HG03558 (cell line): ENCODE measurements around the gene KREMEN1.
A peak's percentile ranks its signal among the peaks of the same experiment; 100 is the strongest.

ENCODE experiments used
- ATAC-seq: cut with Tn5 transposase; IDR thresholded peaks from one replicate; pipeline ENCODE4 v1.9.1; 2021; ENCODE audit warnings: moderate number of reproducible peaks; ENCODE audit not compliant: unreplicated experiment; ENCODE audit errors: extremely low read depth

The KREMEN1 gene

GRCh38 chr22:29201782-29202181, 128.9 kb downstream of the KREMEN1 start:
- no peak for ATAC-seq

- peak; percentile 37 for ATAC-seq
Observed at GRCh38 chr22:29202212-29203192, 129.7 kb downstream of the KREMEN1 start.

GRCh38 chr22:29203488-29204454, 130.9 kb downstream of the KREMEN1 start:
- ATAC-seq, result no peak

- ATAC-seq, result no peak
Observed at GRCh38 chr22:29204455-29205183, 131.8 kb downstream of the KREMEN1 start.

GRCh38 chr22:29205252-29205593, 132.4 kb downstream of the KREMEN1 start:
- no peak for ATAC-seq

- ATAC-seq, result no peak
Observed at GRCh38 chr22:29205594-29206371, 132.9 kb downstream of the KREMEN1 start, which contains the start of gene EMID1. Gene EMID1, plus strand, starts transcription at chr22:29205896. Its CDS starts 143 bp downstream, at chr22:29206039.

GRCh38 chr22:29206372-29207242, 133.8 kb downstream of the KREMEN1 start:
- ATAC-seq, result no peak

GRCh38 chr22:29207243-29207550, 134.4 kb downstream of the KREMEN1 start:
- ATAC-seq, result no peak

- ATAC-seq, result no peak
Observed at GRCh38 chr22:29207562-29208501, 135.0 kb downstream of the KREMEN1 start.

GRCh38 chr22:29208502-29208862, 135.6 kb downstream of the KREMEN1 start:
- no peak for ATAC-seq

- no peak for ATAC-seq
Observed at GRCh38 chr22:29208879-29209623, 136.2 kb downstream of the KREMEN1 start.

GRCh38 chr22:29209624-29209929, 136.7 kb downstream of the KREMEN1 start:
- ATAC-seq, result no peak

GRCh38 chr22:29211066-29211465, 138.2 kb downstream of the KREMEN1 start:
- ATAC-seq, result no peak

GRCh38 chr22:29211466-29211865, 138.6 kb downstream of the KREMEN1 start:
- no peak for ATAC-seq

GRCh38 chr22:29212743-29213142, 139.9 kb downstream of the KREMEN1 start:
- ATAC-seq, result no peak

GRCh38 chr22:29213493-29213892, 140.7 kb downstream of the KREMEN1 start:
- ATAC-seq, result no peak

GRCh38 chr22:29214232-29214631, 141.4 kb downstream of the KREMEN1 start:
- ATAC-seq, result no peak
